ENCODE data around the gene OTULINL. TPM values are rescaled to one million over a fixed set of nuclear protein-coding genes. Genes with fewer than 3 reads are reported as not detected.
A peak's percentile ranks its signal among the peaks of the same experiment; 100 is the strongest.

OTULINL gene
- total RNA-seq, 1 donor from 2014 or later = 6.0 TPM

DNA sequence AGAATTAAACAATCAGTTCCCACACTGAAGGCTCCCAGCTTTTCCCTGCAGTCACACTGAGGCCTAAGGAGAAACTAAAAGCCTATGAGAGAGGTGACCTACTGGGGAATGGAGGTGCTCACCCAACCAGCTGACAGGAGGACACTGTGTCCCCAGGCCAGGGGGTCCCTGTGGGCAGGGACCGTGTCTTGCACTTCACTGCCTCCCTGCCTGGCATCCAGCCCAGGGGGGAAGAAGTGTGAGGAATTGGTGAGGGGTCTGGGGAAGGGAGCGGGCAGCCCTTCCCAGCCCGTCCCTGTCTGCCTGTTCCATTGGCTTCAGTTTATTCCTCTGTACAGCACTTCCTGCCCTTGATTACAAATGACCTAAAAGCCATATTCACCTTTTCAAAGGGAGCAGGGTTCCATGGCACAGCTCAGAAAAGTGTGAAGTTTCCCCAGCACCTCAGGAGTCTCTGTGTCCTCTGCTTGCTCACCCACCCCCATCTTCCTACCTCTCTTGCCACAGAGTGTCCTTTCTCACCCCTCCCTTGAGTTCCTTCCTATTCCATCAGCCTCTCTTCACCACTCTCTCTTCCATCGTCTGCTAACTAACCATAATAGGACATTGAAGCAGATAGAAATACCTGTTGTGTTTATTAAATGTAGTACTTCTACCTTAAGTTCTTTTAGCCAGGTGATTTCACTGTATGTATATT, 12.9 kb downstream of the OTULINL start:
- ATAC-seq = peak; percentile 38
- intact Hi-C loops (cut with DNase I) = no loop called here
- no peak for DNase-seq (ENCODE audit: missing footprints)

- intact Hi-C loops (cut with DNase I) = no loop called here
- DNase-seq (ENCODE audit: missing footprints) = no peak
These were observed 13.6 kb downstream of the OTULINL start for GRCh38 chr5:14595189-14595588.

GRCh38 chr5:14595891-14596290, 14.3 kb downstream of the OTULINL start:
- intact Hi-C loops (cut with DNase I) = no loop called here
- ATAC-seq = peak; percentile 17

More at GRCh38 chr5:14595189-14595588, 13.6 kb downstream of the OTULINL start:
- ATAC-seq = peak; percentile 82

GRCh38 chr5:14597080-14597479, 15.5 kb downstream of the OTULINL start:
- DNase-seq (ENCODE audit: missing footprints) (no peak), ATAC-seq (no peak)
- intact Hi-C loops (cut with DNase I) = no loop called here

More at GRCh38 chr5:14595891-14596290, 14.3 kb downstream of the OTULINL start:
- no peak for DNase-seq (ENCODE audit: missing footprints)

DNA sequence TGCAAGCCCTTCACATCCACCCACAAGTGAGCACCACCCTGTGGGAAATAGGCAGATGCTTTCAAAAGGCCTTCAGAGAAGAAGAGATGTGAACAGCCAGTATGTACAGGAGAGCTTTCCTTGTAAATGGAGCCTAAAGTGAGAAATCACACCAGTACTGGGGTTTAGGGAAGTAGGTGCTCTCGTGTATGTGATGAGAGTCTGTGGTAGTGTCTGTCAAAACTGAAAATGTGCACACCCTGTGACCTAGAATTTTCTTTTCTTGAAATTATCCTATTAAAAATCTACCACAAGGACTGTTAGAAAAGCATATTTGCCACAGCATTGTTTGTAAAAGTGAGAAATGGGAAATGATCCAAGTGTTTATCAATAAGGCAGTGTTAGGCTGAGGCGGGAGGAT, 16.6 kb downstream of the OTULINL start:
- intact Hi-C loops (cut with DNase I) = no loop called here
- DNase-seq (ENCODE audit: missing footprints) (no peak), ATAC-seq (no peak)

DNA sequence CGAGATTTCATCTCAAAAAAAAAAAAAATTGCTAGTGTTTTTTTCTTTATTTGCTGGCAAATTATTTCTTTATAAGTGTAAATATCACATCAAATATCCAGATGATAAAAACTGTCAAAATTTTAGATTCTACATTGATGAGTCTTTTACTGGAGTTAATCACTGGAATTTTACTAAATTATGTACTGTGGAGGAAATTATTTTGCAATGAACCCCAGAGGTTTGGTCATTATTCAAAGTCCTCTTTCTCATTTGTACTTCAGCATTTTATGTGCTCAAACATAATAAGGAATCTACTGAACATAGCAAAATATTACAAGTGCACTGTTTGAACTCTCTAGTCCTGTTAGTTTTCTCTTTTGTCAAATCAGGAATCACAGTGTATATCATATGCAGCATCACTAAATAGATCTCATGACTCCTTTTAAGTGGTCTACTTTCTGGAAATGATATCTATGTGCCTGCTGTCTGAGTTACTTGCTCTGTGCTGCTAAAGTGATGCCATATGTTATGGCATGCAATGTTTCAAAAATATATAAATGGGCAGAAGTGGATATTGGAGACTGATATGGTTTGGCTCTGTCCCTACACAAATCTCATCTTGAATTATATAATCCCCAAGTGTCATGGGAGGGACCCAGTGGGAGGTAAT, 18.0 kb downstream of the OTULINL start:
- DNase-seq (ENCODE audit: missing footprints) (no peak), ATAC-seq (no peak)
- intact Hi-C loops (cut with DNase I) = no loop called here

GRCh38 chr5:14600846-14601245, 19.3 kb downstream of the OTULINL start:
- DNase-seq (ENCODE audit: missing footprints) (no peak), ATAC-seq (no peak)
- intact Hi-C loops (cut with DNase I) = no loop called here

GRCh38 chr5:14603141-14603540, 21.5 kb downstream of the OTULINL start:
- intact Hi-C loops (cut with DNase I) = no loop called here
- ATAC-seq = no peak
- no peak for DNase-seq (ENCODE audit: missing footprints)

DNA sequence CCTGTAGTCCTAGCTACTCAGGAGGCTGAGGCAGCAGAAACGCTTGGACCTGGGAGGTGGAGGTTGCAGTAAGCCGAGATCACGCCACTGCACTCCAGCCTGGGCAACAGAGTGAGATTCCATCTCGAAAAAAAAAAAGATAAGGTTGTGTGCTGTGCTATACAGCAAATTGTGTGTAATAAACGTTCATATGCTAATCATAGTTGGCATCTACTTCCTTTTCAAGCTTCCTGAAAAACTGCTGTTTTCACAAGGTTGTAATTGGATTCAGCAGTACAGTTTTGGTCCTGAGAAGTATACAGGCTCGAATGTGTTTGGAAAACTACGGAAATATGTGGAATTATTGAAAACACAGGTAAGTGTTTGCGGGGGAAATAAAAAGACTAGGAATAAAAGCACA, 25.5 kb downstream of the OTULINL start:
- no peak for ATAC-seq
- DNase-seq (ENCODE audit: missing footprints) = no peak
- intact Hi-C loops (cut with DNase I) = no loop called here

DNA sequence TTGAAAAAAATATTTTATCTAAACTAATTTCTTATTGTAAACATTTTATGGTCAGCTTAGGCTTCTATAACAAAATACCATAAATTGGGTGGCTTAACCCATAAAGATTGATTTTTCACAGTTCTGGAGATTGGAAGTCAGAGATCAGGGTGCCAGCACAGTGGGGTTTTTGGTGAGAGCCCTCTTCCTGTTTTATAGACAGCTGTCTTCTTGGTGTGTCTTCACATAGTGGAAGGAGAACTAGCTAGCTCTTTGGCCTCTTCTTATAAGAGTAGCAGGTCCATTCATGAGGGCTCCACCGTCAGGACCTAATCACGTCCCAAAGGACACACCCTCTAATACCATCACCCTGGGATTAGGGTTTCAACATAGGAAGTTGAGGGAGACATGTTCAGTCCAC, 26.6 kb downstream of the OTULINL start:
- intact Hi-C loops (cut with DNase I) = no loop called here
- DNase-seq (ENCODE audit: missing footprints) (no peak), ATAC-seq (no peak)

DNA sequence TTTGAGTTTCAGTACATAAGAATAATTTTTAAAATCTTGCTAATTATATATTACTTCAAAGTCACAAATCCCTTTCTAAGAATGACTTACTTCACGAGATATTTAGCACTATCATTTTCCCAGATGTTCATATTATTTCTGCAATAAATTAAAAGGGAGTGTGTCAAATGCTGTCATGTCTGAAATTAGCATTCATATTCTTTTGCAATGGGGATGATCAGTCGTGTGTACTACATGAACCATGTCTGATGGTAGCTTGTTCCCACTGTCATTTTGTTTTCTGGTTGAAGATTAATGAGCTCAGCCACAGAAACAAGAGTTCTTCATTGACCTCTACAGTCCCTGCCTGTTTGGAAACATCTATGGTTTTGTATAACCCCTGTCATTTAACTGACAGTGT, 30.1 kb downstream of the OTULINL start:
- ATAC-seq (no peak), DNase-seq (ENCODE audit: missing footprints) (no peak)
- intact Hi-C loops (cut with DNase I) = no loop called here

- intact Hi-C loops (cut with DNase I) = no loop called here
- DNase-seq (ENCODE audit: missing footprints) (no peak), ATAC-seq (peak; percentile 95)
These were observed 32.9 kb downstream of the OTULINL start for GRCh38 chr5:14614490-14614889.

DNA sequence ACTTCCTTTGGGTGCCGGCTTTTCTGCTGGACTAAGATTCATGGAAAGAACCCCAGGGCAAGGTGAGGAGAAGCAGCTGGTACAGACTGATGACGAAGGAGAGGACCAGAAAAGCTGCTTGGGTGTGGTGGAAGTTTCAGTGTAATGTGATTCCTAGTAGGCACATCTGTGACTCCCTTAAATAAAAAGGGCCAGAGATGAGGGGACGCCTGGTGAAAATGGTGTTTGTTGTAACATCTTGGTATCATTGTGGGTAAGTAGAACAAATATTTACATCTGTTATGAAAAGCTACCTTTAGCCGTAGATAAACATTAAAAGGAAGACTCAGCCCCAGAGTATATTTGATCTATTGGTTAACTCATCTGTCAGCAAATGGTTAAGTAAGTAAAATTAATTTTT, 33.8 kb downstream of the OTULINL start:
- DNase-seq (ENCODE audit: missing footprints) (no peak), ATAC-seq (no peak)
- intact Hi-C loops (cut with DNase I) = no loop called here

- DNase-seq (ENCODE audit: missing footprints) (no peak), ATAC-seq (no peak)
- intact Hi-C loops (cut with DNase I) = no loop called here
These were observed 35.8 kb downstream of the OTULINL start for GRCh38 chr5:14617441-14617840.

- no peak for DNase-seq (ENCODE audit: missing footprints)
- no peak for ATAC-seq
- intact Hi-C loops (cut with DNase I) = no loop called here
These were observed 45.7 kb downstream of the OTULINL start for GRCh38 chr5:14627270-14627669.

- DNase-seq (ENCODE audit: missing footprints) = no peak
- intact Hi-C loops (cut with DNase I) = no loop called here
- no peak for ATAC-seq
These were observed 46.8 kb downstream of the OTULINL start for GRCh38 chr5:14628346-14628745.

GRCh38 chr5:14630671-14631070, 49.1 kb downstream of the OTULINL start:
- ATAC-seq = no peak
- intact Hi-C loops (cut with DNase I) = no loop called here

GRCh38 chr5:14635656-14636055, 54.1 kb downstream of the OTULINL start:
- DNase-seq (ENCODE audit: missing footprints) (no peak), ATAC-seq (no peak)
- intact Hi-C loops (cut with DNase I) = no loop called here

More at GRCh38 chr5:14630671-14631070, 49.1 kb downstream of the OTULINL start:
- DNase-seq (ENCODE audit: missing footprints) = no peak

- no peak for ATAC-seq
- no peak for DNase-seq (ENCODE audit: missing footprints)
- intact Hi-C loops (cut with DNase I) = no loop called here
These were observed 59.2 kb downstream of the OTULINL start for GRCh38 chr5:14640765-14641164.

DNA sequence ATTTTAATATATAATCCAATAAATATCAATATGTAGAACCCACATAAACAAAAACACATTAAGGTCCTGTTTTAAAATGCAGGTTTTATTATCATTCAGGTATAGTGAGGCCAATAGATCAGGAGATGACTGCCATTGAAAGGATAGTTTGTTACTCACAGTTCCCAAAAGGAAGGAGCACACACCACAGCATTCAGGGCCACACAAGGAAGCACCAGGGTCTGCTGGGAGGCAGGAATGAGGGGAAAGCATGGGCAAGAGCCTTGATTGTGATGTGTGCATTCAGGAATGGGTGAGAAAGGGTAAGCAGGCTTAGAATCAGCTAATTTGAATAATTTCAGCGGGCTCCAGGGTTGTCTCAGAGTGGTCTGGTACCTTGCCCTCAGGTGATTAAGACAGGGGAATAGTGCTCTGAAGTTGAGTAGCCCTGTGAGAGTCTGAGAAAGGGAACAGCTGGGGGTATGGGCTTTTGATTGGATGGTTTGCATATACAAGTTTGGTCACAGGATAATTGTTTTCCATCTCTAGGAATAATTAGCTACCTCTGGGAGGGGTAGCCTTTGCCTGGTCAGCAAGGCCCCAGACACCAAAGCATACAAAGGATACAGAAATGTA, 63.1 kb downstream of the OTULINL start:
- DNase-seq (ENCODE audit: missing footprints) (no peak), ATAC-seq (no peak)
- intact Hi-C loops (cut with DNase I) = loop anchor here (5.0 kb wide), 4 partner anchors 142 to 657 kb away; no protein-coding TSS in a partner anchor
